ENCODE data around the gene MYOZ3. TPM values are rescaled to one million over a fixed set of nuclear protein-coding genes. Genes with fewer than 3 reads are reported as not detected.

The MYOZ3 gene
- total and polyA plus RNA-seq, 12 donors: 0.91 to 12.2 (median 5.6) TPM

GRCh38 chr5:150614661-150615060, 46.4 kb upstream of the MYOZ3 start:
- DNase-seq: no peak
- Histone ChIP-seq H3K4me3 (no peak overlapping the region), H3K9me3 (no peaks in the 10 kb centered on the region), H3K36me3 (no peaks in the 10 kb centered on the region), H3K27me3 (no peaks in the 10 kb centered on the region), H3K4me1 (peaks cover 80 to 100% (median 99%) of the 10 kb centered on the region in 9 donors), H3K27ac (peak overlapping the region; percentile 85 to 100 (median 95))
- ATAC-seq: no peak
- 52 to 57% methylated on average over 4 of the region's 4 CpGs for WGBS, 2 donors
- no peak for TF ChIP-seq CTCF (IDR thresholded peaks at IDR 0.05)
- intact Hi-C loops (cut with DNase I): no loop called here

- peak overlapping the region; percentile 85 to 100 (median 95) for H3K27ac ChIP-seq
- peak overlapping the region in 1 of 10 donors; percentile 8 for H3K4me3 ChIP-seq
- WGBS, 2 donors: 9 to 15% methylated on average over 17 of the region's 17 CpGs
- intact Hi-C loops (cut with DNase I): no loop called here
- peak; percentile 7 to 43 (median 36) for ATAC-seq
- no peaks in the 10 kb centered on the region for H3K27me3 ChIP-seq
- H3K9me3 ChIP-seq: no peaks in the 10 kb centered on the region
- peaks cover 78 to 100% (median 99%) of the 10 kb centered on the region in 9 donors for H3K4me1 ChIP-seq
- peak; percentile 57 to 87 for DNase-seq
- TF ChIP-seq CTCF (IDR thresholded peaks at IDR 0.05): no peak
- H3K36me3 ChIP-seq: no peaks in the 10 kb centered on the region
These were observed 45.8 kb upstream of the MYOZ3 start for GRCh38 chr5:150615141-150615699.

- H3K9me3 ChIP-seq: no peaks in the 10 kb centered on the region
- H3K27me3 ChIP-seq: no peaks in the 10 kb centered on the region
- intact Hi-C loops (cut with DNase I): no loop called here
- WGBS, 2 donors: 26 to 30% methylated on average over 5 of the region's 5 CpGs
- peaks cover 75 to 100% (median 96%) of the 10 kb centered on the region in 9 donors for H3K4me1 ChIP-seq
- DNase-seq (peak; percentile 82 to 87), ATAC-seq (peak; percentile 7 to 54 (median 28))
- H3K4me3 ChIP-seq: no peak overlapping the region
- TF ChIP-seq CTCF (IDR thresholded peaks at IDR 0.05): no peak
- no peaks in the 10 kb centered on the region for H3K36me3 ChIP-seq
- H3K27ac ChIP-seq: peak overlapping the region; percentile 85 to 100 (median 95)
These were observed 45.0 kb upstream of the MYOZ3 start for GRCh38 chr5:150616024-150616470.

- no peak for ATAC-seq
- no peak overlapping the region for H3K4me3 ChIP-seq
- peaks cover 72 to 100% (median 96%) of the 10 kb centered on the region in 9 donors for H3K4me1 ChIP-seq
- intact Hi-C loops (cut with DNase I): no loop called here
- no peak for TF ChIP-seq CTCF (IDR thresholded peaks at IDR 0.05)
- no peak for DNase-seq
- no peaks in the 10 kb centered on the region for H3K36me3 ChIP-seq
- H3K9me3 ChIP-seq: no peaks in the 10 kb centered on the region
- H3K27ac ChIP-seq: peak overlapping the region; percentile 6 to 100 (median 94)
- WGBS, 2 donors: 93 to 100% methylated on average over 1 of the region's 1 CpG
- H3K27me3 ChIP-seq: no peaks in the 10 kb centered on the region
These were observed 44.5 kb upstream of the MYOZ3 start for GRCh38 chr5:150616506-150616905.
